Upper lobe of left lung (tissue), 4 donors: ENCODE measurements around the gene ATF1.

ENCODE experiments used
- CTCF ChIP-seq, 6 experiments: fragments of 450-650 bp in 4 of 6; fragments of 200-600 bp in 2 of 6; sonication (generic) in 2 of 6; IDR thresholded peaks; one replicate each; pipeline ENCODE4 v1.5.1; 2016 to 2019; ENCODE audit warnings: antibody characterized with exemption in 6 of 6
- EP300 ChIP-seq, 4 donors: sonication (generic); formaldehyde crosslinking; IDR thresholded peaks; one replicate each; pipeline ENCODE4 v1.5.1; 2017; ENCODE audit warnings: antibody characterized with exemption in 4 of 4, control low read depth in 2 of 4

GRCh38 chr12:50772877-50773276, 9.0 kb downstream of the ATF1 start:
- TF ChIP-seq EP300 (IDR thresholded peaks at IDR 0.05), result no peak
- no peak for TF ChIP-seq CTCF (IDR thresholded peaks at IDR 0.05)
